OCI-LY7 (cell line): Measurements from ENCODE around the gene PLTP.

ENCODE experiments used
- CTCF ChIP-seq: fragments of 200-600 bp; sonication (generic); conservative IDR thresholded peaks from 2 replicates; pipeline ENCODE4 v1.5.1; 2014; ENCODE audit warnings: mild to moderate bottlenecking, antibody characterized with exemption, low read length, moderate library complexity, mixed read lengths
- EZH2phosphoT487 ChIP-seq: fragments of 200-600 bp; sonication (generic); IDR thresholded peaks from 2 replicates; pipeline ENCODE4 v1.6.1; 2018; ENCODE audit warnings: low read depth, borderline replicate concordance, mild to moderate bottlenecking, mixed run types, antibody characterized with exemption, low read length, moderate library complexity, mixed read lengths

- TF ChIP-seq CTCF (no peak), EZH2phosphoT487 (no peak)
Observed at GRCh38 chr20:45863543-45864470, 48.1 kb downstream of the PLTP start.
